Common myeloid progenitor, CD34-positive (primary cell): ENCODE results near the gene ITM2C.

Experiments used
- CTCF ChIA-PET: fragments of 350-600 bp; sonication (Branson Sonifier 250); formaldehyde crosslinking; loops from one replicate; lab custom pipeline; 2021; ENCODE audit warnings: antibody characterized with exemption; lab: Charles Lee
- POLR2A ChIA-PET: fragments of 350-600 bp; sonication (Branson Sonifier 250); formaldehyde crosslinking; loops from one replicate; lab custom pipeline; 2021; ENCODE audit warnings: antibody characterized with exemption; lab: Charles Lee
- DNase-seq, 3 donors: peaks; one replicate each; pipeline versions ENCODE4 v3.0.0 to v3.0.0-alpha.2; 2013
- H3K27ac ChIP-seq, 2 experiments: 1 replicate in 1 of 2; 2 replicates in 1 of 2; pipeline ENCODE4 v1.7.0; 2013; ENCODE audit warnings: inconsistent platforms in 2 of 2, low read length in 2 of 2, mild to moderate bottlenecking in 2 of 2, low read depth in 1 of 2, moderate library complexity in 1 of 2; ENCODE audit not compliant: severe bottlenecking in 2 of 2, insufficient read depth in 1 of 2, poor library complexity in 1 of 2
- H3K27me3 ChIP-seq, 5 experiments: replicated peaks in 2 of 5; 1 replicate in 3 of 5; 2 replicates in 2 of 5; pipeline versions ENCODE4 v1.6.1 to v1.7.0; 2013; ENCODE audit warnings: low read length in 4 of 5, mild to moderate bottlenecking in 2 of 5, moderate library complexity in 2 of 5, inconsistent platforms in 1 of 5; ENCODE audit not compliant: insufficient read depth in 5 of 5, control insufficient read depth in 4 of 5
- H3K36me3 ChIP-seq, 4 experiments: 1 replicate in 2 of 4; 2 replicates in 2 of 4; pipeline versions ENCODE4 v1.6.1 to v1.7.0; 2013; ENCODE audit warnings: low read length in 3 of 4, control low read depth in 1 of 4, mild to moderate bottlenecking in 1 of 4; ENCODE audit not compliant: control insufficient read depth in 4 of 4, insufficient read depth in 4 of 4
- H3K4me1 ChIP-seq, 4 experiments: 1 replicate in 3 of 4; 2 replicates in 1 of 4; pipeline versions ENCODE4 v1.6.1 to v1.7.1; 2013; ENCODE audit warnings: low read length in 3 of 4, mild to moderate bottlenecking in 3 of 4, control low read depth in 1 of 4, inconsistent platforms in 1 of 4, moderate library complexity in 1 of 4; ENCODE audit not compliant: control insufficient read depth in 4 of 4, insufficient read depth in 4 of 4; ENCODE audit errors: control extremely low read depth in 1 of 4
- H3K4me3 ChIP-seq, 7 experiments: 1 replicate in 4 of 7; 2 replicates in 3 of 7; pipeline versions ENCODE4 v1.5.1 to v1.7.0; 2013; ENCODE audit warnings: mild to moderate bottlenecking in 7 of 7, low read length in 6 of 7, moderate library complexity in 6 of 7, inconsistent platforms in 2 of 7, low read depth in 2 of 7, control low read depth in 1 of 7; ENCODE audit not compliant: insufficient read depth in 4 of 7, control insufficient read depth in 1 of 7; ENCODE audit errors: extremely low read depth in 1 of 7
- H3K9me3 ChIP-seq, 5 experiments: 1 replicate in 4 of 5; 2 replicates in 1 of 5; pipeline versions ENCODE4 v1.6.1 to v1.7.1; 2013; ENCODE audit warnings: low read length in 4 of 5, mild to moderate bottlenecking in 2 of 5, inconsistent platforms in 1 of 5, low read depth in 1 of 5, moderate library complexity in 1 of 5; ENCODE audit not compliant: control insufficient read depth in 4 of 5, insufficient read depth in 2 of 5; ENCODE audit errors: control extremely low read depth in 1 of 5
- WGBS: methylation state at CpG from one replicate; pipeline ENCODE4 v1.1.5; 2013; ENCODE audit not compliant: insufficient coverage; 5-methylcytosine and 5-hydroxymethylcytosine counted together

ITM2C gene

GRCh38 chr2:230829959-230830358 lies 34.8 kb upstream of the ITM2C start:
- CTCF ChIA-PET = interaction anchor here (0.9 to 1.4 kb wide), 2 partner anchors 10 to 84 kb away, joined by 3 to 6 read pairs; no protein-coding TSS in a partner anchor
- POLR2A ChIA-PET = no interaction called here
- no peaks in the 10 kb centered on the region for H3K36me3 ChIP-seq
- peaks cover 0 to 4% (median 3%) of the 10 kb centered on the region in 5 experiments for H3K9me3 ChIP-seq
- H3K4me3 ChIP-seq = no peak overlapping the region
- no peak for DNase-seq
- peaks cover 0 to 15% (median 10%) of the 10 kb centered on the region in 4 experiments for H3K4me1 ChIP-seq
- no peak overlapping the region for H3K27ac ChIP-seq
- peaks cover 0 to 13% (median 4%) of the 10 kb centered on the region in 5 experiments for H3K27me3 ChIP-seq
- 99% methylated on average over 7 of the region's 7 CpGs for WGBS

GRCh38 chr2:230830428-230830827 lies 34.3 kb upstream of the ITM2C start:
- DNase-seq = no peak

GRCh38 chr2:230840301-230840700 lies 24.4 kb upstream of the ITM2C start:
- H3K4me1 ChIP-seq = peaks cover 3 to 9% (median 6%) of the 10 kb centered on the region in 4 experiments
- no peak overlapping the region for H3K27ac ChIP-seq
- H3K27me3 ChIP-seq = peaks cover 0 to 2% (median 0%) of the 10 kb centered on the region in 5 experiments
- H3K36me3 ChIP-seq = no peaks in the 10 kb centered on the region
- 0% methylated on average over 1 of the region's 2 CpGs for WGBS
- POLR2A ChIA-PET = interaction anchor here (0.6 to 0.7 kb wide), 2 partner anchors 151 to 1580 kb away, joined by 3 read pairs; no protein-coding TSS in a partner anchor
- H3K9me3 ChIP-seq = peaks cover 0 to 4% (median 0%) of the 10 kb centered on the region in 5 experiments
- DNase-seq = peak in 2 of 3 donors; percentile 51 to 60
- CTCF ChIA-PET = interaction anchor here (1.3 to 3.3 kb wide), 10 partner anchors 8 to 147 kb away, joined by 4 to 14 read pairs (median 8); no protein-coding TSS in a partner anchor
- peak overlapping the region in 1 of 7 experiments; percentile 26 for H3K4me3 ChIP-seq

More at GRCh38 chr2:230830428-230830827, 34.3 kb upstream of the ITM2C start:
- peaks cover 0 to 4% (median 3%) of the 10 kb centered on the region in 5 experiments for H3K9me3 ChIP-seq
- ChIA-PET POLR2A (no interaction called here), CTCF (interaction anchor here (1.3 to 1.6 kb wide), 4 partner anchors 7 to 63 kb away, joined by 3 to 6 read pairs (median 4); no protein-coding TSS in a partner anchor)
- H3K36me3 ChIP-seq = no peaks in the 10 kb centered on the region
- H3K4me1 ChIP-seq = peaks cover 0 to 15% (median 10%) of the 10 kb centered on the region in 4 experiments
- 93% methylated on average over 4 of the region's 7 CpGs for WGBS
- no peak overlapping the region for H3K4me3 ChIP-seq
- no peak overlapping the region for H3K27ac ChIP-seq
- peaks cover 0 to 13% (median 4%) of the 10 kb centered on the region in 5 experiments for H3K27me3 ChIP-seq

- Histone ChIP-seq H3K9me3 (peaks cover 0 to 4% (median 3%) of the 10 kb centered on the region in 5 experiments), H3K36me3 (no peaks in the 10 kb centered on the region), H3K27me3 (peaks cover 0 to 2% (median 0%) of the 10 kb centered on the region in 5 experiments), H3K27ac (no peak overlapping the region), H3K4me1 (peaks cover 3 to 9% (median 6%) of the 10 kb centered on the region in 4 experiments), H3K4me3 (no peak overlapping the region)
- 88% methylated on average over 6 of the region's 6 CpGs for WGBS
- ChIA-PET CTCF (interaction anchor here (0.5 to 3.3 kb wide), 3 partner anchors 8 to 595 kb away, joined by 3 to 14 read pairs (median 8); no protein-coding TSS in a partner anchor), POLR2A (no interaction called here)
- DNase-seq = no peak
These were observed 22.3 kb upstream of the ITM2C start for GRCh38 chr2:230842473-230842872.

- Histone ChIP-seq H3K27ac (no peak overlapping the region), H3K9me3 (peaks cover 0 to 3% (median 3%) of the 10 kb centered on the region in 5 experiments), H3K27me3 (peaks cover 0 to 2% (median 0%) of the 10 kb centered on the region in 5 experiments), H3K4me3 (no peak overlapping the region), H3K36me3 (no peaks in the 10 kb centered on the region), H3K4me1 (peaks cover 3 to 12% (median 6%) of the 10 kb centered on the region in 4 experiments)
- ChIA-PET POLR2A (no interaction called here), CTCF (no interaction called here)
- no peak for DNase-seq
- 65% methylated on average over 3 of the region's 4 CpGs for WGBS
These were observed 21.6 kb upstream of the ITM2C start for GRCh38 chr2:230843132-230843531.

- Histone ChIP-seq H3K4me1 (peaks cover 0 to 5% (median 0%) of the 10 kb centered on the region in 4 experiments), H3K27ac (no peak overlapping the region), H3K4me3 (no peak overlapping the region), H3K27me3 (peaks cover 0 to 2% (median 0%) of the 10 kb centered on the region in 5 experiments), H3K9me3 (peaks cover 0 to 3% (median 0%) of the 10 kb centered on the region in 5 experiments), H3K36me3 (no peaks in the 10 kb centered on the region)
- POLR2A ChIA-PET = no interaction called here
- DNase-seq = no peak
- CTCF ChIA-PET = interaction anchor here (0.8 to 5.4 kb wide), 5 partner anchors 9 to 27 kb away, joined by 3 to 36 read pairs (median 4); no protein-coding TSS in a partner anchor
- 94% methylated on average over 3 of the region's 6 CpGs for WGBS
These were observed 18.4 kb upstream of the ITM2C start for GRCh38 chr2:230846360-230846759.

- Histone ChIP-seq H3K36me3 (no peaks in the 10 kb centered on the region), H3K27me3 (peaks cover 0 to 3% (median 0%) of the 10 kb centered on the region in 5 experiments), H3K4me1 (peaks cover 0 to 5% (median 0%) of the 10 kb centered on the region in 4 experiments), H3K27ac (no peak overlapping the region), H3K9me3 (peaks cover 0 to 3% (median 0%) of the 10 kb centered on the region in 5 experiments), H3K4me3 (peak overlapping the region in 1 of 7 experiments; percentile 10)
- ChIA-PET CTCF (interaction anchor here (0.6 to 5.4 kb wide), 19 partner anchors 8 to 139 kb away, joined by 3 to 36 read pairs (median 9); no protein-coding TSS in a partner anchor), POLR2A (no interaction called here)
- DNase-seq = peak; percentile 84 to 93 (median 91)
- 8% methylated on average over 21 of the region's 32 CpGs for WGBS
These were observed 16.8 kb upstream of the ITM2C start for GRCh38 chr2:230847883-230848388.
